Peyer's patch (tissue), 4 donors: ENCODE measurements around the gene RUNX1.

ENCODE experiments used
- CTCF ChIP-seq, 6 experiments: fragments of 450-650 bp in 4 of 6; fragments of 200-600 bp in 2 of 6; sonication (generic) in 1 of 6; IDR thresholded peaks; one replicate each; pipeline ENCODE4 v1.5.1; 2017 to 2019; ENCODE audit warnings: antibody characterized with exemption in 6 of 6, mild to moderate bottlenecking in 3 of 6, moderate library complexity in 1 of 6
- POLR2A ChIP-seq, 2 donors: fragments of 450-650 bp; IDR thresholded peaks; one replicate each; pipeline ENCODE4 v1.5.1; 2017; ENCODE audit warnings: antibody characterized with exemption in 2 of 2, mild to moderate bottlenecking in 2 of 2, moderate library complexity in 2 of 2

GRCh38 chr21:34933609-34934335, 115.3 kb downstream of the RUNX1 start:
- TF ChIP-seq CTCF (IDR thresholded peaks at IDR 0.05) (no peak), POLR2A (IDR thresholded peaks at IDR 0.05) (no peak)
